Type B pancreatic cell (in vitro differentiated cells): ENCODE measurements around the gene ZNF672. TPM values are rescaled to one million over a fixed set of nuclear protein-coding genes. Genes with fewer than 3 reads are reported as not detected.
A peak's percentile ranks its signal among the peaks of the same experiment; 100 is the strongest.

Experiments
- DNase-seq: peaks from one replicate; pipeline ENCODE4 v3.0.0; 2021; ENCODE audit warnings: mixed read lengths; ENCODE audit not compliant: unreplicated experiment; ENCODE audit errors: extremely low spot score
- H3K27ac Mint-ChIP-seq: 2 replicates; pipeline ENCODE4 v1.8.0; 2021; ENCODE audit warnings: mild to moderate bottlenecking, mixed read lengths
- H3K27me3 Mint-ChIP-seq: 2 replicates; pipeline ENCODE4 v1.8.0; 2021; ENCODE audit warnings: mixed read lengths
- H3K36me3 Mint-ChIP-seq: 2 replicates; pipeline ENCODE4 v1.8.0; 2021; ENCODE audit warnings: mixed read lengths
- H3K4me1 Mint-ChIP-seq: one replicate; pipeline ENCODE4 v1.8.0; 2021; ENCODE audit warnings: mixed read lengths; ENCODE audit not compliant: unreplicated experiment
- H3K4me3 Mint-ChIP-seq: 2 replicates; pipeline ENCODE4 v1.8.0; 2021; ENCODE audit warnings: mild to moderate bottlenecking, mixed read lengths
- H3K9me3 Mint-ChIP-seq: 2 replicates; pipeline ENCODE4 v1.8.0; 2021; ENCODE audit warnings: mixed read lengths
- microRNA-seq: library from miRNA; unstranded; fragments of <30 nt; microRNA quantifications from one replicate; pipeline ENCODE4, GENCODE V29; 2020
- total RNA-seq: library from RNA; stranded (reverse); gene quantifications from 2 replicates; pipeline ENCODE4 v1.2.1, GENCODE V29; 2021; ENCODE audit warnings: low replicate concordance
- TF ChIP-seq, protein P1 (sequence below): fragments of 200-600 bp; sonication (generic); conservative IDR thresholded peaks from 2 replicates; pipeline ENCODE4 v1.5.0; 2021; ENCODE audit warnings: antibody characterized with exemption, mild to moderate bottlenecking

ZNF672 gene
- total RNA-seq, 1 donor from 2014 or later: 33.0 TPM

DNA sequence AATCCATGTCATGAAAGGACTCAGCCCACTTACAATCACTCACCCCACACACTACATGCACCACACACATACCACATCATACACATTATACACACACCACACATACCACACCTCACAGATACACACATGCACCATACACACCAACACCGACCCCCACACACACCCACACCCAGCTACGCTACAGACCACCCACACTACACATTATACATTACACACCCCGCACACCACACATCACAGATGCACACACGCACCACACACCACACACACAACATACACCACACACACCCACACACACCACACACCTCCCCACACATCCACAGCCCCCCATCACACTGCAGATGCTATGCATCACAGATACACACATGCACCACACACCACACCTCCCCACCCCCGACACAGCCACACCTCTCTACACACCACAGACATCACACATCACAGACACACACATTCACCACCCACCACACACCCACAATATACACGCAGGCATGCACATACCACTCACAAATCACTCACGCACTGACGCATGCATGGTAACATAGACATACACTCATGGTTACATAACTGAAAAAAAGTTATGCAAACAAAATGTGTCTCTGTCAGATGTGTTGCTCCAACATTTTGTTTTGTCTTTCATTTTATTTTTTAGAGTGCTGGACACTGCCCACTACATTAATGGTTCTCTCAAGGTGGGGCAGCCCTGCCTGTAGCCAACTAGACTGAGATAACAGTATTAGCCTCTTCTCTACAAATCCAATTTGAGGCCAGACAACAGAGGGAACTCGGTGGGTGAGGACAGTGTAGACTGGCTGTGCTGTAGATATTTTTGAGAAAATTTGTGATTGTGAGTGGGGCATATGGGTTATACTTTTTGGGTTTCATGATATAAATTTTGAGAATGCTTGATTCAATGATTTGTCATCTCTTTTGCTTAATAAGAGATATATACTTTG is 52.8 kb downstream of the ZNF672 start:
- Mint-ChIP-seq H3K9me3 (no peaks in the 10 kb centered on the region), H3K36me3 (no peaks in the 10 kb centered on the region), H3K27me3 (peaks cover 4% of the 10 kb centered on the region), H3K27ac (no peak overlapping the region), H3K4me1 (peaks cover 9% of the 10 kb centered on the region), H3K4me3 (no peak overlapping the region)
- DNase-seq: no peak
- TF ChIP-seq, protein P1, sequence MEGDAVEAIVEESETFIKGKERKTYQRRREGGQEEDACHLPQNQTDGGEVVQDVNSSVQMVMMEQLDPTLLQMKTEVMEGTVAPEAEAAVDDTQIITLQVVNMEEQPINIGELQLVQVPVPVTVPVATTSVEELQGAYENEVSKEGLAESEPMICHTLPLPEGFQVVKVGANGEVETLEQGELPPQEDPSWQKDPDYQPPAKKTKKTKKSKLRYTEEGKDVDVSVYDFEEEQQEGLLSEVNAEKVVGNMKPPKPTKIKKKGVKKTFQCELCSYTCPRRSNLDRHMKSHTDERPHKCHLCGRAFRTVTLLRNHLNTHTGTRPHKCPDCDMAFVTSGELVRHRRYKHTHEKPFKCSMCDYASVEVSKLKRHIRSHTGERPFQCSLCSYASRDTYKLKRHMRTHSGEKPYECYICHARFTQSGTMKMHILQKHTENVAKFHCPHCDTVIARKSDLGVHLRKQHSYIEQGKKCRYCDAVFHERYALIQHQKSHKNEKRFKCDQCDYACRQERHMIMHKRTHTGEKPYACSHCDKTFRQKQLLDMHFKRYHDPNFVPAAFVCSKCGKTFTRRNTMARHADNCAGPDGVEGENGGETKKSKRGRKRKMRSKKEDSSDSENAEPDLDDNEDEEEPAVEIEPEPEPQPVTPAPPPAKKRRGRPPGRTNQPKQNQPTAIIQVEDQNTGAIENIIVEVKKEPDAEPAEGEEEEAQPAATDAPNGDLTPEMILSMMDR: no peak

DNA sequence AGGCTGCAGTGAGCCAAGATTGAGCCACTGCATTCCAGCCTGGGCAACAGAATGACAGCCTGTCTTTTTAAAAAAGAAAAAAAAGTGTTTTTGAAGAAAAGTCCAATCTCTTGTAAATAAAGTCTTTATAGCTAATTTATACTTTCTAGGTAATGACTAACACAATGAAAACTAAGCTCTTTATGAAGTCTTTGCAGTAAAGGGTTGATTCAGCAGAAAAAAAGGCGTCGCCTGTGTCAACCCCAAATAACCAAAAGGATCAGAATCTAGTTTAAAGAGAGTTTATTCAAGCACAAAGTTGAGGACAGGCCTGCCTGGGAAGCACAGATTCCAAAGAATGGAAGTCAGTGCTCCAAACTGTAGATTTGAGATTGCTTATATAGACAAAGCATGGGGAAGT is 53.7 kb downstream of the ZNF672 start:
- Mint-ChIP-seq H3K27ac (no peak overlapping the region), H3K27me3 (peaks cover 4% of the 10 kb centered on the region), H3K9me3 (no peaks in the 10 kb centered on the region), H3K36me3 (no peaks in the 10 kb centered on the region), H3K4me3 (no peak overlapping the region), H3K4me1 (peaks cover 3% of the 10 kb centered on the region)
- TF ChIP-seq, protein P1: no peak
- DNase-seq: no peak

DNA sequence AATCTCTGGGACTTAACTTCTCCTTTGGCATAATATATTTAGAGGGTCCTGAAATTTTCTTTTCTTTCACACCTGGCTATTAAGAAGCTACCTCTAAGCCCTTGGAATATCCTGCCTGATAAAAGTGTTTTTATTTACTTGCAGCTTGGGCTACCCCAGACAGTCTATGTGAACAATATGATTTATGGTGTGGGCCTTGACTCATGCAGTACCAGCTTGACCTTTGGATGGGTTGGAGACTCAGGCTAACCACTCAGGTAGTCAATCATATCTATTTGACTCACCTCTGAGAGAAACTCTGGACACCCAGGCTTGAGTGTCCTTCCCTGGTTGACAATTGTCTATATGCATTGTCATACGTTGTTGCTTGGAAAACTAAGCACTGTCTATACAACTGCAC is 54.6 kb downstream of the ZNF672 start:
- no peaks in the 10 kb centered on the region for H3K36me3 Mint-ChIP-seq
- peaks cover 8% of the 10 kb centered on the region for H3K4me1 Mint-ChIP-seq
- TF ChIP-seq, protein P1: no peak
- peaks cover 4% of the 10 kb centered on the region for H3K27me3 Mint-ChIP-seq
- no peaks in the 10 kb centered on the region for H3K9me3 Mint-ChIP-seq
- DNase-seq: no peak
- H3K27ac Mint-ChIP-seq: no peak overlapping the region
- H3K4me3 Mint-ChIP-seq: no peak overlapping the region

DNA sequence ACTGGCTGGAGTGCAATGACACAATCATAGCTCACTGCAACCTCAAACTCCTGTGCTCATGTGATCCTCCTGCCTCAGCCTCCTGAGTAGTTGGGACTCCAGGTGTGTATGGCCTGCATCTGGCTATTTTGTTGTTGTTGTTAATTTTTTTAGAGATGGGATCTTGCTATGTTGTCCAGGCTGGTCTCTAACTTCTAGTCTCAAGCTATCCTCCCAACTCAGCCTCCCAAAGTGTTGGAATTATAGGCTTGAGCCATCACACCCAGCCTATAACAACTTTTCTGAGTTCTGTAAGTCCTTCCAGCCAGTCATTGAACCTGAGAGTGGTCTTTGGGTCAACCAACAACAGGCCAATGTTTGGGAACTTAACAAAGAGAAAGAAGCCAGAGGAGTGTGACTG is 56.8 kb downstream of the ZNF672 start:
- Mint-ChIP-seq H3K4me3 (no peak overlapping the region), H3K9me3 (no peaks in the 10 kb centered on the region), H3K4me1 (peaks cover 8% of the 10 kb centered on the region), H3K36me3 (no peaks in the 10 kb centered on the region), H3K27me3 (peaks cover 18% of the 10 kb centered on the region), H3K27ac (no peak overlapping the region)
- TF ChIP-seq, protein P1: no peak
- DNase-seq: no peak

DNA sequence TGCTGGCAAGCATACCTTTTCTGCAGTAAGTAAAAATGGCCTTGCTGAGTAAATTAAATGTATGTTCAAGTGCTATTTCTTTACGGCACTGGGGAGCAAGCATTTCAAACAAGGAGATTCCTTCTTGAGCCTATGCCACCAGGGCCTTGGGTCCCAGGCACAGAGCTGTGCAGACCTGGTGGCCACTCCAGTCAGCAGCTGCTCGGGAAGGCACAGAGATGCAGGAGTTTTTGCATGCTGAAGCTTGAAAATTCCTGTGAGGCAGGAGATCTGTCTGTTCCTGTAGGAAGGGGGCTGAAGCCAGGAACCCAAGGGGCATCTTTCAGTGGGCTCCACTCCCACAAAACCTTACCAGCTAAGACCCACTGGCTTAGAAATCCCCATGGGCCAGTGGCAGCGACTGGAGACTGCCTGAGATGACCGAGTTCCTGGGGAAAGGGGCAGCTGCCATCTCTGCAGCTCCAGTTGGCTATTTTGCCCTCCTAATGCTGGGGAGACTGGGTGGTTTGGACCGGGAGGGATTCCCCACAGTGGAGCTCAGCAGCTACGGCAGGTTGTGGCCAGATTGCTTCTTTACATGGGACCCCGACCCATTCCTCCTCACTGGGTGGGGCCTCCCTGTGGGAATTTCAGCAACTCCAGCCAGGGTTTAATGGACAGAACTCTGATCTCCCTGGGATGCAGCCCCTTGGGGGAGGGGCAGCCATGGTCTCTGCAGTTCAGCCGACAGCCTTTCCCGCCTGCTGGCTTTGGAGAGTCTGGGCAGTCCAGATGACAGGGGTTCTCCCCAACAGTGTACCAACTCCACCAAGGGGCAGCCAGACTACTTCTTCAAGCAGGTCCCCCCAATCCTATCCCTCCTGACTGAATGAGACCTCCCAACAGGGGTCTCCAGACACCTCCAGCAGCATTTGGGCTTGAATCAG is 59.7 kb downstream of the ZNF672 start:
- H3K27me3 Mint-ChIP-seq: peaks cover 32% of the 10 kb centered on the region
- H3K4me1 Mint-ChIP-seq: peaks cover 8% of the 10 kb centered on the region
- TF ChIP-seq, protein P1: no peak
- no peak overlapping the region for H3K4me3 Mint-ChIP-seq
- DNase-seq: no peak
- peak overlapping the region; percentile 35 for H3K27ac Mint-ChIP-seq
- H3K9me3 Mint-ChIP-seq: no peaks in the 10 kb centered on the region
- no peaks in the 10 kb centered on the region for H3K36me3 Mint-ChIP-seq

Small RNAs within 50 kb of the gene (microRNA-seq; reads per million reads assigned to microRNA genes)
- 1.7 reads per million for gene MIR3124

Other genes with a start within 250 kb of the ZNF672 start
- gene OR2T10, start 240.5 kb upstream of the ZNF672 start, total RNA-seq: not detected in 2 replicates
- gene OR2T11, start 203.1 kb upstream of the ZNF672 start, total RNA-seq: not detected in 2 replicates
- gene OR2T35, start 192.9 kb upstream of the ZNF672 start, total RNA-seq: not detected in 2 replicates
- gene OR2T27, start 182.7 kb upstream of the ZNF672 start, total RNA-seq: not detected in 2 replicates
- gene OR14I1, start 135.5 kb upstream of the ZNF672 start, total RNA-seq: not detected in 2 replicates
- not detected in 2 replicates for gene LYPD8, start 82.5 kb upstream of the ZNF672 start, total RNA-seq
- gene SH3BP5L, start 12.3 kb upstream of the ZNF672 start, total RNA-seq: 33.4 and 33.7 TPM in 2 replicates
- 55.0 and 73.0 TPM in 2 replicates for gene ZNF692, start 20.9 kb downstream of the ZNF672 start, total RNA-seq
- 10.1 and 14.8 TPM in 2 replicates for gene PGBD2, start 68.0 kb downstream of the ZNF672 start, total RNA-seq